NB4 (cell line): Measurements from ENCODE around the gene SLC30A7.

ENCODE experiments used
- CTCF ChIP-seq: IDR thresholded peaks from one replicate; pipeline ENCODE4 v1.5.1; 2012; ENCODE audit warnings: low read depth, low read length
- MAX ChIP-seq: IDR thresholded peaks from 2 replicates; pipeline ENCODE4 v1.6.1; 2011; ENCODE audit warnings: low read depth, low read length
- MYC ChIP-seq: IDR thresholded peaks from 2 replicates; pipeline ENCODE4 v1.6.1; 2011; ENCODE audit warnings: low read depth, low read length
- POLR2A ChIP-seq: IDR thresholded peaks from 2 replicates; pipeline ENCODE4 v1.6.1; 2011; ENCODE audit warnings: mild to moderate bottlenecking; ENCODE audit not compliant: insufficient read length; ENCODE audit errors: extremely low read depth

- TF ChIP-seq CTCF (no peak), POLR2A (no peak), MAX (no peak), MYC (no peak)
Measured at GRCh38 chr1:100868364-100868995, 27.4 kb upstream of the SLC30A7 start.
